HL-60 (cell line): ENCODE measurements around the gene ITGAV.
A peak's percentile ranks its signal among the peaks of the same experiment; 100 is the strongest.

ENCODE experiments used
- DNase-seq, 2 experiments: peaks; one replicate each; pipeline ENCODE4 v3.0.0-alpha.2; 2010 to 2020; ENCODE audit warnings: low read depth in 1 of 2, low spot score in 1 of 2
- H3K27ac ChIP-seq: fragments of 250-450 bp; sonication (Bioruptor Pico); replicated peaks from 2 replicates; pipeline ENCODE4 v1.5.1; 2020; ENCODE audit warnings: mild to moderate bottlenecking, moderate library complexity
- H3K27me3 ChIP-seq: fragments of 250-450 bp; sonication (Bioruptor Pico); 2 replicates; pipeline ENCODE4 v1.5.1; 2021; ENCODE audit warnings: mild to moderate bottlenecking, moderate library complexity; ENCODE audit not compliant: insufficient read depth, poor library complexity, severe bottlenecking
- H3K4me3 ChIP-seq: replicated peaks from 2 replicates; pipeline ENCODE4 v1.5.1; 2011; ENCODE audit warnings: mild to moderate bottlenecking, control low read depth, low read length; ENCODE audit not compliant: insufficient read depth
- GABPA ChIP-seq: IDR thresholded peaks from 2 replicates; pipeline ENCODE4 v1.6.1; 2012; ENCODE audit warnings: low read depth
- POLR2AphosphoS5 ChIP-seq: IDR thresholded peaks from 2 replicates; pipeline ENCODE4 v1.6.1; 2012; ENCODE audit warnings: low read depth
- SPI1 ChIP-seq: IDR thresholded peaks from 2 replicates; pipeline ENCODE4 v1.6.1; 2012; ENCODE audit warnings: low read depth, mild to moderate bottlenecking, borderline replicate concordance
- TF ChIP-seq, protein P1 (sequence below): IDR thresholded peaks from one replicate; pipeline ENCODE4 v1.5.1; 2011; ENCODE audit warnings: low read length, control low read depth, inconsistent platforms; ENCODE audit not compliant: insufficient read depth
- TF ChIP-seq, protein P2 (sequence below): IDR thresholded peaks from 2 replicates; pipeline ENCODE4 v1.6.1; 2012; ENCODE audit warnings: low read depth; ENCODE audit not compliant: insufficient replicate concordance

Gene ITGAV

DNA sequence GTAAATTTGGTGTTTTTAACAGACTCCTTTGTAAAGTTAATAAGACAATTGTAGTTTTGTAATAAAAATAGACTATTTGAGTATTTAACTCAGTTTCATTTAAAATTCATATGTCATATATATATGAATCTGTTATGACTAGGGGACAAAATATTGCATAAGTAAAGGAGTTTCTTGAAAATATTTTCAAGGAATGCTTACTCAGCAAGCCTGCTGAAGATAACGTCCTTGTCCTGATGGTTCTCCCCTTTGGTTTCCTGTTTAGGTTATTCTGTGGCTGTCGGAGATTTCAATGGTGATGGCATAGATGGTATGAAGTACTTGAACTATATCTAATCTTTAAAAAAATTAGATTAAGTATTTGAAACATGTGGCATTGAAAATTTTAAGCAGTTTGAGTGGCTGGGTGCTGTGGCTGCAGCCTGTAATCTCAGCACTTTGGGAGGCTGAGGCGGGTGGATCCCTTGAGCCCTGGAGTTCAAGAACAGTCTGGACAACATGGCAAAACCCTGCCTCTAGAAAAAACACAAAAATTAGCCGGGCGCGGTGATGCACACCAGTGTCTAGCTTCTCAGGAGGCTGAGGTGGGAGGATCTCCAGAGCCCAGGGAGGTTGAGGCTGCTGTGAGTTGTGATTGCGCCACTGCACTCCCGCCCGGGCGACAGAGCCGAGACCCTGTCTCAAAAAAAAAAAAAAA, 47.1 kb downstream of the ITGAV start:
- TF ChIP-seq, protein P1, sequence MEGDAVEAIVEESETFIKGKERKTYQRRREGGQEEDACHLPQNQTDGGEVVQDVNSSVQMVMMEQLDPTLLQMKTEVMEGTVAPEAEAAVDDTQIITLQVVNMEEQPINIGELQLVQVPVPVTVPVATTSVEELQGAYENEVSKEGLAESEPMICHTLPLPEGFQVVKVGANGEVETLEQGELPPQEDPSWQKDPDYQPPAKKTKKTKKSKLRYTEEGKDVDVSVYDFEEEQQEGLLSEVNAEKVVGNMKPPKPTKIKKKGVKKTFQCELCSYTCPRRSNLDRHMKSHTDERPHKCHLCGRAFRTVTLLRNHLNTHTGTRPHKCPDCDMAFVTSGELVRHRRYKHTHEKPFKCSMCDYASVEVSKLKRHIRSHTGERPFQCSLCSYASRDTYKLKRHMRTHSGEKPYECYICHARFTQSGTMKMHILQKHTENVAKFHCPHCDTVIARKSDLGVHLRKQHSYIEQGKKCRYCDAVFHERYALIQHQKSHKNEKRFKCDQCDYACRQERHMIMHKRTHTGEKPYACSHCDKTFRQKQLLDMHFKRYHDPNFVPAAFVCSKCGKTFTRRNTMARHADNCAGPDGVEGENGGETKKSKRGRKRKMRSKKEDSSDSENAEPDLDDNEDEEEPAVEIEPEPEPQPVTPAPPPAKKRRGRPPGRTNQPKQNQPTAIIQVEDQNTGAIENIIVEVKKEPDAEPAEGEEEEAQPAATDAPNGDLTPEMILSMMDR = no peak
- TF ChIP-seq SPI1 = no peak
- TF ChIP-seq GABPA = no peak
- TF ChIP-seq, protein P2, sequence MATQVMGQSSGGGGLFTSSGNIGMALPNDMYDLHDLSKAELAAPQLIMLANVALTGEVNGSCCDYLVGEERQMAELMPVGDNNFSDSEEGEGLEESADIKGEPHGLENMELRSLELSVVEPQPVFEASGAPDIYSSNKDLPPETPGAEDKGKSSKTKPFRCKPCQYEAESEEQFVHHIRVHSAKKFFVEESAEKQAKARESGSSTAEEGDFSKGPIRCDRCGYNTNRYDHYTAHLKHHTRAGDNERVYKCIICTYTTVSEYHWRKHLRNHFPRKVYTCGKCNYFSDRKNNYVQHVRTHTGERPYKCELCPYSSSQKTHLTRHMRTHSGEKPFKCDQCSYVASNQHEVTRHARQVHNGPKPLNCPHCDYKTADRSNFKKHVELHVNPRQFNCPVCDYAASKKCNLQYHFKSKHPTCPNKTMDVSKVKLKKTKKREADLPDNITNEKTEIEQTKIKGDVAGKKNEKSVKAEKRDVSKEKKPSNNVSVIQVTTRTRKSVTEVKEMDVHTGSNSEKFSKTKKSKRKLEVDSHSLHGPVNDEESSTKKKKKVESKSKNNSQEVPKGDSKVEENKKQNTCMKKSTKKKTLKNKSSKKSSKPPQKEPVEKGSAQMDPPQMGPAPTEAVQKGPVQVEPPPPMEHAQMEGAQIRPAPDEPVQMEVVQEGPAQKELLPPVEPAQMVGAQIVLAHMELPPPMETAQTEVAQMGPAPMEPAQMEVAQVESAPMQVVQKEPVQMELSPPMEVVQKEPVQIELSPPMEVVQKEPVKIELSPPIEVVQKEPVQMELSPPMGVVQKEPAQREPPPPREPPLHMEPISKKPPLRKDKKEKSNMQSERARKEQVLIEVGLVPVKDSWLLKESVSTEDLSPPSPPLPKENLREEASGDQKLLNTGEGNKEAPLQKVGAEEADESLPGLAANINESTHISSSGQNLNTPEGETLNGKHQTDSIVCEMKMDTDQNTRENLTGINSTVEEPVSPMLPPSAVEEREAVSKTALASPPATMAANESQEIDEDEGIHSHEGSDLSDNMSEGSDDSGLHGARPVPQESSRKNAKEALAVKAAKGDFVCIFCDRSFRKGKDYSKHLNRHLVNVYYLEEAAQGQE = no peak
- TF ChIP-seq POLR2AphosphoS5 = no peak
- H3K4me3 ChIP-seq = no peak overlapping the region
- DNase-seq = no peak
- H3K27me3 ChIP-seq = no peaks in the 10 kb centered on the region
- H3K27ac ChIP-seq = no peak overlapping the region

DNA sequence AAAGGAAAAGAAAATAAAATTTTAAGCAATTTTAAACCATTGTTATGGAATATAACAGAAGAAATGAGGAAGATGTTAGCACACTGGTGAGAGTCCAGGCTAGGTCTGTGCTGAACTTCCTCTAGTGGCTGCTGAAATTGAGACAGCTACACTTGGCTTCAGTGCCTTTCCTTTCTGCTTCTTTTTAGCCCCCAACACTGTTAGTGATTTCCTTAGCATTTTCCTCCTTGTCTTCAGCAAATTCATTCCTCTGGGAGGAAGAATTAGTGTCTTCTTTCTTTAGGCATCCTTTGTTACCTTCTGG, 47.6 kb downstream of the ITGAV start:
- TF ChIP-seq, protein P2 = no peak
- TF ChIP-seq SPI1 = peak; percentile 4; the same call in 1 of the 2 replicates
- H3K27ac ChIP-seq = no peak overlapping the region
- H3K4me3 ChIP-seq = no peak overlapping the region
- peak in 1 of 2 experiments; percentile 36 for DNase-seq
- no peaks in the 10 kb centered on the region for H3K27me3 ChIP-seq

DNA sequence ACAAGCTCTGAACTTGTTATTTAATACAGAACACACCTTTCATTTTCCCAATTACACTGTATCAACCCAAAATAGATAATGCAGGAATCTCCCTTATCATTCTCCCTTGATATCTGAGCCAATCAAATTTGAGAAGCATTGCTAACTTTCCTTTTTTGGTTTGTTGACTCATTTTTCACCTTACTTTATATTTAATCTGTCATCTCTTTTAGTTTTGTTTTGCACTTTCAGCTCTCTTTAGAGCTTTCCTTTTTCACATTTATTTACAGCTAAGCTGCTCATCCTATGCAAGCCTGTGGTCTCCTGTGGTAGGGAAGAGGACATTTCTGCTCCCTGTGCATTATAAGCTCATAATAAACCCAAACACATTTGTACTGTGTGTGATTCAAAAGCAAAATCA, 50.1 kb downstream of the ITGAV start:
- Histone ChIP-seq H3K27me3 (no peaks in the 10 kb centered on the region), H3K4me3 (no peak overlapping the region), H3K27ac (no peak overlapping the region)
- TF ChIP-seq SPI1 (no peak), GABPA (no peak), POLR2AphosphoS5 (no peak)
- TF ChIP-seq, protein P1 = no peak
- TF ChIP-seq, protein P2 = no peak
- no peak for DNase-seq
